Stimulated activated CD8-positive, alpha-beta memory T cell treated with anti-CD3 and anti-CD28 coated beads, Interleukin-15, amount 100 ng/mL, for 1 hour (primary cell): ENCODE data around the gene HNF1A.

Source experiments
- DNase-seq: peaks from one replicate; pipeline ENCODE4 v3.0.0-alpha.2; 2020; ENCODE audit warnings: low read depth

The HNF1A gene

DNA sequence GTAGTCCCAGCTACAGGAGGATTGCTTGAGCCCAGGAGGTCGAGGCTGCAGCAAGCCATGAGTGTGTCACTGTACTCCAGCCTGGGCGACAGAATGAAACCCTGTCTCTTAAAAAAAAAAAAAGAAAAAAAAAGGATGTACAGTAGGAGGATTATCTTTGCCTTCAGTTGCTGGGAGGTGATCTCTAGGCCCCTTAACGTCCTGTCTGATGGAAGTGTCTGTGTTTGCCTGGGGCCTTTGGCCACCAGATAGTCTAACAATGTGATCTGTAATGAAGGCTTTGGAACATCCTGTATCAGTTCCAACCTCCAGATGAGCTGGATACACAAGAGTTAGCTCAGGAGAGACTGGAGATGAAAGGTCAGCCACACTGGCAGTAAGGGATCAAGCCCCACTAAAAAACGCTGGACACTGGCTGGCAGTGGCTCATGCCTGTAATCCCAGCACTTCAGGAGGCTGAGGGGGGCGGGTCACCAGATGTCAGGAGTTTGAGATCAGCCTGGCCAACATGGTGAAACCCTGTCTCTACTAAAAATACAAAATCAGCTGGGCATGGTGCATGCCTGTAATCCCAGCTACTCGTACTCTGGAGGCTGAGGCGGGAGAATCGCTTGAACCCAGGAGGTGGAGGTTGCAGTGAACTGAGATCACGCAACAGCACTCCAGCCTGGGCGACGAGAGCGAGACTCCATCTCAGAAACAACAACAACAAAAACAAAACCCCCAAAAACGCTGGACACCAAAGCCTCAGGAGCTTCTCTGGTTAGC is 19.0 kb upstream of the HNF1A start:
- DNase-seq, result no peak

DNA sequence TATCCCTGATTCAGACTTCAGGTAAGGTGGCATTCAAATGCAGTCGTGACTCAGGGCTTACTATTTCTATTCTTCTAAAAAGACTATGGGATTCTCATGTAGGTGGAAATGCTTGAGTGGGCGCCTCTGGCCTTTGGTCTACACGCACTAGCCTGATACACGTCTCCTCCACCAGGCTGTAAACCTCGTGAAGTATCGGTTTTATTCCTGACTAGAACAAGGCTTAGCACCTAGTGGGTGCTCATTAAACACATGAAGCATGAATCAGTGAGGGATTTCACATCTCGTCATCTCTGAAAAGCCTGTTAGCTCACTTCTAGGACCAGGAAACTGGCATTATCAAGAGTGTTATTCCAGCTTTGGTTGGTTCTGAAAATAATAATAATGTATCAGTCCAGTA is 17.7 kb upstream of the HNF1A start:
- DNase-seq, result no peak

DNA sequence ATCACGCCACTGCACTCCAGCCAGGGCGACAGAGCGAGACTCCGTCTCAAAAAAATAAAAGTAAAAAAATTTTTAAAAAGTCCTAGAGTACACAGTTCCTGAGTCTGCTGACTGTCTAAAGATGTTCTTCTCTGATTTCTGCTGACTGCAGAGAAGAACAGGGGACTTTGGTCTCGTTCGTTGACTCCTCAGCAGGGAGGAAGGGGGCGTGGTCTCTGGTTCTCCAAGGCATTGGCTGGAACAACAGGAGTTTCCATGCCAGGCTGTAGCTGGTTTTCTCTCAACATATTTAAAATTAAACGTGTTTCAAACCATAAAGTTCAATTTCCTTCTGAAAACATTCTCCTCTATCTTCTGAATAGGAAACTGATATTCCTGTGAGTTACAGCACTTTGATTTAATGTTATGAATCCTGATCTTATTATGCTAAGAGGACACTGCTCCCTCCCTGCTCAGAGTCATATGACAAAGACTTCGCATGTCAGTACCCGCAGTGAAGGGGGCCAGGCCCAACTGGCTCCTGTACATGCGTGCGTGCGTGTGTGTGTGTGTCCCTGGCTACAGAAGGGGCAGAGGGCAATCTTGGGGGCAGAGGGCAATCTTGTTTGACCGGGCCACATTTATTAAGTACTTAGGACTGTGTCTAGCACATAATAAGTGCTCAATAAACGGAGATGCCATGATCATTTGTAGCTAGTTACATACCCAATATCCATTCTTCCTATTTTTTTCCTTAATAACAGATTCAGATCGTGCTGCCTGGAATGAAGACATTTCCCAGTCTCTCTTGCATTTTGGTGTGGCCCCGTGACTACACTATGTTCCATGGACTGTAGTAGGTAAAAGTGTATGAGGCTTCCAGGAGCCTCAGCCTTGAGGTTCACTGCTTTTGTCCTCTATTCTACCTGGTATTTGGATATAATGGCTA is 16.5 kb upstream of the HNF1A start:
- DNase-seq, result no peak

DNA sequence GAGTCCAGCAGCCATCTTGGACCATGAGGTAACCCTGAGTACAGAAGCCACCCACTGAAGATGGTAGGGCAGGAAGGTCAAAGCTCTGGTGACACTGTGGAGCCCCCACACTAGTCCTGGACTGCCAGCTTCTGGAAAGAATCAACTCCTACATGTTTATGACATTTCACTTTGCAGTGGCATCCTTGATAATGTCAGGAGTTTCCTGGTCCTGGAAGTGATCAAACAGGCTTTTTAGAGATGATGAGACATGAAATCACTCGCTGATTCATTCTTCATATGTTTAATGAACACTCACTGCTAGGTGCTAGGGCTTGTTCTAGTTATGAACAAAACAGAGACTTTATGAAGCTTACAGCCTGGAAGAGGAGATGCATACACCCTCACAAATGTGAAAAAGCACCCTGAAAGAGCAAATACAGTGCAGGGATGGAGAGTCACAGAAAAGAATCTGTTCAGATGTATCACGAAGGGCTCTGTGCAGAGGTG is 15.8 kb upstream of the HNF1A start:
- no peak for DNase-seq

DNA sequence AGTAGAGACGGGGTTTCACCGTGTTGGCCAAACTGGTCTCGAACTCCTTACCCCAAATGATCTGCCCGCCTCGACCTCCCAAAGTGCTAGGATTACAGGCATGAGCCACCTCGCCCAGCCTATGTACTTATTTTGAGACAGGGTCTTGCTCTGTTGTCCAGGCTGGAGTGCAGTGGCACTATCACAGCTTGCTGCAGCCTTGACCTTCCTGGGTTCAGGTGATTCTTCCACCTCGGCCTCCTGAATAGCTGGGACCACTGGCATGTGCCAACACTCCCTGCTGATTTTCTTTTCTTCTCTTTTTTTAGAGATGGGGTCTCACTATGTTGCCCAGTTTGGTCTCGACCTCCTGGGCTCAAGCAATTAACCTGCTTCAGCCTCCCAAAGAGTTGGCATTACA is 14.0 kb upstream of the HNF1A start:
- DNase-seq, result no peak

DNA sequence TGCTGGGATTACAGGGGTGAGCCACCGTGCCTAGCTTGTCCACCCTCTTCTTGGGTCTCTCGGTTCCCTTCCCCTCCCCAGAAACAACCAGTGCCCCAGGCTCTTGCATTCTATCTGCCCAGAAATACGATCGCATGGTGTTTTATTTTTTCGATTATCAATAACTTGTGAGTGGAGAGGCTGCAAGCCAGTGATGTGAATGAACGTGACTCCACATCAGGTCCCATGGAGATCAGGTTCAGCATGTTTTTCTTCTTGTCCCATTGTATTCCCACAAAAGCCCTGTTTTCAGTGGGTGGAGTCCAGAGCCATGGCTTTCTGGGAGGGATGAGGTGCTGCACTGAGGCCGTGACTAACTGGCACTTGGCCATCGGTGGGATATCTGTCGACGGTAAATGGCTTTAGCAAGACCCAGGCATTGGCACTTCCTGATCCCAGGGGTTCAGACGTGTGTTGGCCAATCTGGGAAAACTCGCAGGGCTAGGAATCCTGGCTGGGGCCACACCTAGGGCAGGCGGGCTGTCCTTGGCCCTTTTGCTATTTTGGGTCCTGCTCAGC is 12.7 kb upstream of the HNF1A start:
- no peak for DNase-seq

DNA sequence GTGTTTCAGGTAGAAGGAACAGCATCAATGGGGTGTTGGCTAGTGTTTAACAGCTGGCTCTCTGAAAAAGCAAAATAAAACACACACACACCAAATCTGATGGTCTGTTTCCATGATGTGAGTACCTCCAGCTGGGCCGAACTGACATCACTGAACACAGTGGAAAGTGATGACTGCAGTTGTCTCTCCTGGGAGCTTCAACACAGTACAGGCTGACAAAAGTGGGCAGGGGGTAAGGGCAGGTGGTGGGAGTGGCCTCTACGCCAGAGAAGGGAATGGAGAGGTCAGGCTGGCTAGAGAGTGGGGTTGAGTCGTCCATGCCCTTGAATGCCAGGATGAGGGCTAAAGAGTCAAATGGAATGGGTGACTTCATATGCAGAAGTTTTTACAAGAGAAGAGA is 8.0 kb upstream of the HNF1A start:
- DNase-seq, result no peak

DNA sequence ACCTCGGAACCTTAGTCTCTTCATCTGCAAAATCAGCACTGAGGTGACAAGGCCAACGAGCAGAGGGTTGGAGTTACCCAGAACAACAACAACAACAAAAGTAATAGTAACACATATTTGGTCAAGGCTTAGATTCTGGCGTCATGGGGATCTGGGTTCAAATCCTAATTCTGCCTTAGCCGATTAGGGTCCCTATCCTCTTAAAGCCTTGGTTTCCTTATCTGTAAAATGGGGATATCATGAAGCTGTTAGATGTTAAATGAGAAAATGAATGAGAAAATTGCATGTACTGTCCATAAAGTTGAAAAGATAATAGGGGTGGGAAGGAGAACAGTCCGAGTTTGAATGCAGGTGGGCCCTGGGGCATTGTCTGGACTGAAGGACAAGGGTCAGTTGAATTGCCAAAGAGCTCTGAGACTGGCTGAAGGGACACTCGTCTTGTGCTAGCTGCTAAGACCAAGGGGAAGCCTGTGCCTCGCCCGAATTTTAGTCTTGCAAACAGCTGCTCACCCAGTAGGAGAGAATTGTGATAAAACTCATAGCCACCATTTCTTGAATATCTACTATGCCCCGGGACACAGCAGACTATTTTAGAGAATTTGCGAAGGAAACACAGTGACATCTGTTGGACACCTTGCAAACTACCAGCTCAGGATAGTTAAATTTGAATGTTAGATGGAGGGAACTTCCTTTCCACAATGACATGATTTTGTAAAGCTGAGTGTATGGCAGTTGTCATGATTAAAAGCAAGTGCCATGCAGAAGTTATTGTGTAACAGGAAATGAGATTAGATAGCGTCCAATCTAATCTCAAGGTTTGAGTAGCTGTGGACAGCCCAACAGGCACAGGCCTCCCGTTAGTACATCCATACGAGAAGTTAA is 6.8 kb upstream of the HNF1A start:
- peak; percentile 6 for DNase-seq

DNA sequence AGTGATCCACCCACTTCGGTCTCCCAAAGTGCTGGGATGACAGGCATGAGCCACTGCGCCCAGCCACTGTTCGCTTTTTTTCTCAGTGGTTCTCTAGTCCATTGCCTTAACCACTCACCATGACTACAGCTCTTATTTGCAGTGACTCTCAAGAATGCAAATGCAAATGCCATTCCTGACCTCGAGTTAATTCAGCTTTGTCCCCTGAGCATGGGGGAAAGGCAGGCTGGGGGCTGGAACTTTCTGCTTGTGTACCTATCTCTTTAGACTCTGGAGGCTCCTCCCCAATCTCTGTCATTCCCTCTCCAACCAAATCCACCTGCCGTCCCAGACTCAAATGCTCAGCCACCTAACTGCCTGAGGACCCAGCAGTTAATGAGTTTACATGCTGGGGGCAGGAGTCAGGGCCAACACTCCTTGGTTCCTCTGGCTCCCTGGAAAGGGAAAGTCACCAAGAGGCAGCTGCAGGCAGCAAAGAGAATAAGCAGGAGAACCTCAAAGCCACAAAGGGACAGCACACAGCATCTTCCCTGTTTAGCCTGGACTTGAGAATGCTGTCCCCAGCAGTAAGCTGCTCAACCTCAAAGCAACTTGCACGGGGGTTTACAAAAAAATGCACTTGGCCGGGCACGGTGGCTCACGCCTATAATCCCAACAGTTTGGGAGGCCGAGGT is 5.3 kb upstream of the HNF1A start:
- DNase-seq, result no peak

DNA sequence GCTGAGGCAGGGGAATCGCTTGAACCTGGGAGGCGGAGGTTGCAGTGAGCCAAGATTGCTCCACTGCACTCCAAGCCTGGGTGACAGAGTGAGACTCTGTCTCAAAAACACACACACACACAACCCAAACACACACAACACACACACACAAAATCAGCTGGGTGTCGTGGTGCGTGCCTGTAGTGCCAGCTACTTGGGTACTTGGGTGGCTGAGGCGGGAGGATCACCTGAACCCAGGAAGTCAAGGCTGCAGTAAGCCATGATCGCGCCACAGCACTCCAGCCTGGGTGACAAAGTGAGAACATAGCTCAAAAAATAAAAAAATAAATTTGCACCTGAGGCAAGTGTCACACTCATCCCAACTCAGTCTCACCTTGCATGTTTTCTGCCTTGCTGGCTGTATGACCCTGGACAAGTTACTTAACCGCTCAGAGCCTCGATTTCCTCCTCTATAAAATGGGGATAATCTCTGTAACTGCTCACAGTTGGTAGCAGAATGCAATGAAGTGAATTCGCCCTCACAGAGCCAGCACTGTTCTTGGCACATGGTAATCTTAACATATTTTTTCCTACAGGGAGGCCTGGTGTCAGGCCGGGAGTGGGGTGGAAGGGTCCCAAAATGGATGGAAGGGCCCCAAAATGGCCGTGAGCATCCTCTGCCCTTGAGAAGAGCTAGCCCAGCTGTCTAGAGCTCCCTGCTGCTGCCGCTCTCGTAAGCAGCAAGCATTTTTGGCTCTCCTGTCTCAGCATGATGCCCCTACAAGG is 630 bp upstream of the HNF1A start:
- no peak for DNase-seq

DNA sequence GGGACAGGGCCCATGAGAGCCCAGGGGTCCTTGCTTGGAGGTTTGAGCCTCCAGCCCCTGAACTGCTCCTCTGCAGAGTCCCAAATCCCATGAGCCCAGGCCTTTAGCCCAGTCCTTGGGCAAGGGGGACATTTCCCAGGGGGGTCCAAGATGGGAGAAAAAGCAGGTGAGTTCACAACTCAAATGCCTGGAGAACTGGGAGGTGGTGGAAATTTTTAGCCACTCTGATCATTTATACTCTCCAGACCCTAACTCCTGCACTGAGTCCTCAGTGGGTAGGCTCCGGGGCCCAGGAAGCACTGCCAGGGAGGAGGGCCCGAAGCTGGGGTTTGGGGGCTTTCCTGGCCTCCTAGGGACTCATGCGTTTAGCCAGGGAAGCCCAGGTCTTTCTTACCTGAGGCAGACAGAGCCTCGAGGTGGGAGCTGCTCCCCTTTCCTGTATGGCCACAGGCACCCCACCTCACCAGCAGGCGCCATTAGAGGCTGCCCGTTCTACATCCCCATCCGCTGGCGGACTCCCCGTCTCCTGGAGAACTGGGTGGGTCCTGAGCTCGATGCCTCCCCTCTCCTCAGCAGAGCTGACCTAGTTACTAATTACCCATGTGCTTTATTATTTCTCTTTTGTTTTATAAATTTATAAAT is 998 bp downstream of the HNF1A start:
- DNase-seq, result no peak

DNA sequence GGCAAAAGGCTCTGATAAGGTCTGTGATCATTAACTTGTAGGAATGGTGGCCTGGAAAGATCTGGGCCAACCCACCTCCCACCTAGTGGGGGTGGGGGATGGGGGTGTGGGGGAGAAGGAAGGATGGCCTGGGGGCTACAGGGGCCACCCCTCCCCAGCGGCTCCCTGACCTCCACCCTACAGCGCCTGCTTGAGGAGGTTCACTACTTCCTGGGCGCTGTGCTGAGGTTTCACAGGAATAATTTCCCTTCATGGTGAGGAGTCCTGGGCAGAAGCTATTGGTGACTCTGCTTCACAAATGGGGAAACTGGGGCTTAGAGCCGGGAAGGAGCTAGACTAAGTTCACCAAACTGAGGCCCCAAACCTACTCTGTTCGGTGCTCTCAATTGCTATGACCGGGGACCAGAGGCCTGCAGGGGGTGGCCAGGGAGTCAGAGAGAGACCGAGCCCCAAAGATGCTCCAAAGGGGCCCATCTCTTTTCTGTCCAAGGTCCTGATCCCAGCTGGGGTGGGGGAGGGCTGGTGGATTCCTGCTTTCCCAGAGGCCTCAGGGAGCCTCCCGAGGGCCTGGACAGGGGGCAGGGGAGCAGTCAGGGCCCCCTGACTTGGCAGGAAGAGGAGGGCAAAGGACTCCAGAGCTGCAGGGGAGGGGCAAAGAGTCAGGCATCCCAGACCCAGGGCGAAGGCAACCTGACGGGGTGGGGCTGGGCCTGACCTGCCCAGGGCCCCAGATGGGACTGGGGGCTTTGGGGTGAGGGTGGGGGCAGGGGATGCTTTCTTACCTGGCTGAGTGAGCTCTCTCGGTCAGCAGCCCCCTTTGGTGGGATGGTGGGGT is 1.7 kb downstream of the HNF1A start:
- DNase-seq, result no peak

DNA sequence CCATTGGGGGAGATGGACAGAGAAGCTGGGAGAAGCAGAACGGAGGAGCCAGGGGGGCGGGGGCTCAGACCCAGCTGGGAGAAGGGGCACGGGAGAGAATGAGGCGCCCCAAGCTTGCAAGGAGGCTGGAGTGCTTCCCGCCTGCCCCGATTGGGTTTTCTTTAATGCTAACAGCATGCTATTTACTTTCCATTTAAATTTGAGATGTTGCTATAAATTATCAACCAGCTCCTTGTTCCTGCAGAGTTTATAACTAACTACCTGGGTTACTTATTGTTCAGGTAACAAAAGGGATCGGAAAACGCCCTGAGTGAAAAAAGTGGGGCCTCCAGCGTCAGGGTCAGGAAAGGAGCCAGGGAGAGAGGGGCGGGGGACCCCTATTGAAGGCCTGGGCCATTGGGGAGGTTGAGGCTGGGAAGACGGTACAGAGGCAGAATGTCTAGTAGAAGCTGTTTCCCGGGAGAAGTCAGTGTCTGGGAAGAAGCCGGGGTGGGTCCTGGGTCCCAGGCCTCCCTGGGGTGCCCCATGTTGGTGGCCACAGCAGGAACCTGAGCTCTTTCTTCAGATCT is 2.5 kb downstream of the HNF1A start:
- DNase-seq, result no peak

DNA sequence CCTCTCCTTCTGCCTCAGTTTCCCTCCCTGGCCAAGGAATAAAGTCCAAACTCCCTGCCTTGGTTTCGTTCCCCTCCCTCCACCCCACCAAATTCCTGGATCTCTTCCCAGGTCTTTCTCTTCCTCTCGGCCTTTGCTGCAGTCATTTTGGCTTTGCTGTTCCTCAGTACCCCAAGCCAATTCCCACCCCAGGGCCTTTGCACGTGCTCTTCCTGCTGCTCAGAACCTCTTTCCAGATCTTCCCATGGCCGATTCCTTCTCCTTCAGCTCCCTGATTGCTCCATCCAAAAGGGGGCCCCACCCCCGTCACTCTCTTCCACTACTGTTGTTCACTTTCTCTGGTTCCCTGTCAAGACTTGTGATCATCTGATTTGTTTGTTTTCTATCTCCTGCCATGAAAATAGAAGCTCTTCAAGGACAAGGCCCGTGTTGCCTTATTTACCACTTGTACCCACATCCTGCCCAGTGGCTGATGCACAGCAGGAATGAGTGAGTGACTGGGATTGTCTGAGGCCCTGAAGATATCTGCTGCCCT is 3.1 kb downstream of the HNF1A start:
- no peak for DNase-seq

DNA sequence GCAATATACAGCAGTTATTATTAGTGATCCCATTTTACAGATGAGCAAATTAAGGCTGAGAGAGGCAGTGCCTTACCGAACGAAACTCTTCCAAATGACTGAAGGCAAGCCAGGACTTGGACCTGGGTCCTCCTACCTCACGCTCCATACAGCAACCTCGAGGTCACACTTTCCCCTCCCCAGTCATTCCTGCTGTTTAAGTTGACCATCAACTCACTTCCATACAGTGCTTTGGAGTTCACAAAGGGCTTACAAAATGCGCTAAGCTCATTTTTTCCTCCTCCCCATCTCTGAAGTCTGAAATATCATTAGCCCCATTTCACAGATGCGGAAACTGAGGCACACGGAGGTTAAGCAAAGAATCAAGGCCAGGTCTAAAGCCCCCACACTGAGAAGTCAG is 4.3 kb downstream of the HNF1A start:
- no peak for DNase-seq

DNA sequence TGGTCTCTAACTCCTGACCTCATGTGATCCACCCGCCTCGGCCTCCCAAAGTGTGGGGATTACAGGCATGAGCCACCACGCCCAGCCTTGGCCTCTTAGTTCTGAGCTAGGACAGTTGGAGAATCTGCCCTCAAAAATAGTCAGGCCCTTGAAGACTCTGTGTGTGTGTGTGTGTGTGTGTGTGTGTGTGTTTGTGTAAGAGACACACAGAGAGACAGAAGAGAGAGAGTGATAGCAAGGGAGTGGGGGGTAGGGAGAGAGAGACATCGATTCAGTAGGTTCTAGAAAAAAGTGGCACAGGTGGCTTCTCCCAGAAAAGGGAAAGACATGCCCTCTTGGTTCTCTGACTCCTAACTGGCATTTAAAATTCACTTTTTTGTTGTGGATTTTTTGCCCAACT is 5.4 kb downstream of the HNF1A start:
- no peak for DNase-seq

DNA sequence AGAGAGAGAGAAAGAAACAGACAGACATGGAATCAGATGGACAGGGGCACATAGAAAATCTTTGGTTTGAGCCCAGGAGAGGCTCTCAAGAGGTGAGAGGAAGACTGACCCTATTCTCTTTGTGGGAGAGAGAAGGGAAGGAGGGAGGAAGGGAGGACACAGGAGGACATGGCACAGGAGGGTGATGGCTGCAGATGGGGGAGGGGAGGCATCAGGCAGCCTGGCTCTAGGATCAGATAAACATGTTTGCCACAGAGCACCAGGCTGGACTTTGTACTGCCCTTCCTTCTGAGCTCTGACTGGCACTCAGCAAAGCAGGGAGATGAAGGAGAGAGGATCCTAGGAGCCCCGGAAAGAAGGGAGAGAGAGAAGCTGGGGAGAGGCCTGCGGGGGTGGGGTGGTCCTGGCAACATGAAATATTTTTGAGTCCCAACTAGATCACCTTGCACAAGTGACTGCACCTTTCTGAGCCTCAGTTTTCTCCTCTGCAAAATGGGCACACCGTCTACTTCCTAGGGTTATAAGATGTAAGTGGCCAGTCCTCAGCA is 6.1 kb downstream of the HNF1A start:
- DNase-seq, result no peak

DNA sequence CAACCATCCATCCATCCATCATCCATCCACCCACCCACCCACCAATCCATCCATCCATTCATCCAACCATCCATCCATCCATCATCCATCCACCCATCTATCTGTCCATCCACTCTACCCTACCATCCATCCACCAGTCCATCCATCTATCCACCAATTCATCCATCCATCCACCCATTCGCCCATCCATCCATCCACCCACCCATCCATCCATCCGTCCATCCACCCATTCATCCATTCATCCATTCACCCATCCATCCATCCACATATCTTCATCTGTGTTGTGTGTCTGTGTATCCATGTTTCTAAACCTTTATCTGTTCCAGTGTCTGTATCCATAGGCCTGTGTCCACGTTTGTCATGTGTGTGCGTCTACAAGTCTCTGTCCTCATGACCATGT is 9.9 kb downstream of the HNF1A start:
- DNase-seq, result no peak
